Trophoblast cell (in vitro differentiated cells and primary cell): Measurements from ENCODE around the gene CSTF3.

Experiments
- DNase-seq, 2 donors: peaks; one replicate each; pipeline ENCODE4 v3.0.0-alpha.2; 2016
- H2AFZ ChIP-seq: 2 replicates; pipeline ENCODE4 v1.6.1; 2013; ENCODE audit warnings: low read length, moderate library complexity, mild to moderate bottlenecking; ENCODE audit not compliant: insufficient read depth, poor library complexity
- H2AK5ac ChIP-seq: 2 replicates; pipeline ENCODE4 v1.6.1; 2013; ENCODE audit warnings: mild to moderate bottlenecking, low read length
- H2BK120ac ChIP-seq: 2 replicates; pipeline ENCODE4 v1.6.1; 2013; ENCODE audit warnings: low read length, mild to moderate bottlenecking, moderate library complexity; ENCODE audit not compliant: insufficient read depth, poor library complexity
- H2BK12ac ChIP-seq: 2 replicates; pipeline ENCODE4 v1.6.1; 2013; ENCODE audit warnings: mild to moderate bottlenecking, low read length, moderate library complexity
- H2BK5ac ChIP-seq: 2 replicates; pipeline ENCODE4 v1.6.1; 2013; ENCODE audit warnings: low read length, low read depth, moderate library complexity, mild to moderate bottlenecking; ENCODE audit not compliant: poor library complexity
- H3K14ac ChIP-seq: 2 replicates; pipeline ENCODE4 v1.6.1; 2013; ENCODE audit warnings: mild to moderate bottlenecking, low read length
- H3K18ac ChIP-seq: 2 replicates; pipeline ENCODE4 v1.6.1; 2013; ENCODE audit warnings: mild to moderate bottlenecking, low read length
- H3K23ac ChIP-seq: 2 replicates; pipeline ENCODE4 v1.6.1; 2013; ENCODE audit warnings: low read length
- H3K27ac ChIP-seq: 2 replicates; pipeline ENCODE4 v1.5.1; 2013; ENCODE audit warnings: low read depth, mild to moderate bottlenecking, inconsistent platforms, low read length, moderate library complexity
- H3K27me3 ChIP-seq: 2 replicates; pipeline ENCODE4 v1.6.1; 2013; ENCODE audit warnings: inconsistent platforms, mild to moderate bottlenecking, low read length, moderate library complexity; ENCODE audit not compliant: insufficient read depth
- H3K36me3 ChIP-seq, 2 experiments: 1 replicate in 1 of 2; 2 replicates in 1 of 2; pipeline ENCODE4 v1.6.1; 2013; ENCODE audit warnings: low read length in 2 of 2, mild to moderate bottlenecking in 2 of 2, moderate library complexity in 1 of 2; ENCODE audit not compliant: insufficient read depth in 2 of 2, control insufficient read depth in 1 of 2
- H3K4ac ChIP-seq: 2 replicates; pipeline ENCODE4 v1.6.1; 2013; ENCODE audit warnings: low read depth, mild to moderate bottlenecking, low read length, moderate library complexity
- H3K4me1 ChIP-seq, 2 experiments: 1 replicate in 1 of 2; 2 replicates in 1 of 2; pipeline ENCODE4 v1.6.1; 2013; ENCODE audit warnings: low read length in 2 of 2, mild to moderate bottlenecking in 2 of 2, moderate library complexity in 1 of 2; ENCODE audit not compliant: insufficient read depth in 2 of 2, control insufficient read depth in 1 of 2
- H3K4me2 ChIP-seq: 2 replicates; pipeline ENCODE4 v1.6.1; 2013; ENCODE audit warnings: inconsistent platforms, mild to moderate bottlenecking, low read length, moderate library complexity
- H3K4me3 ChIP-seq: 2 replicates; pipeline ENCODE4 v1.5.1; 2013; ENCODE audit warnings: mild to moderate bottlenecking, low read depth, low read length, inconsistent platforms
- H3K79me1 ChIP-seq: one replicate; pipeline ENCODE4 v1.6.1; 2013; ENCODE audit warnings: low read length
- H3K79me2 ChIP-seq: 2 replicates; pipeline ENCODE4 v1.6.1; 2013; ENCODE audit warnings: low read length, mild to moderate bottlenecking; ENCODE audit not compliant: control insufficient read depth, insufficient read depth, poor library complexity
- H3K9ac ChIP-seq: 2 replicates; pipeline ENCODE4 v1.6.1; 2013; ENCODE audit warnings: mild to moderate bottlenecking, low read length
- H3K9me3 ChIP-seq: 2 replicates; pipeline ENCODE4 v1.6.1; 2013; ENCODE audit warnings: low read depth, mild to moderate bottlenecking, control low read depth, inconsistent platforms, low read length; ENCODE audit not compliant: insufficient read depth
- H4K12ac ChIP-seq: 2 replicates; pipeline ENCODE4 v1.6.1; 2013; ENCODE audit warnings: low read depth, mild to moderate bottlenecking, low read length, moderate library complexity
- H4K8ac ChIP-seq: 2 replicates; pipeline ENCODE4 v1.6.1; 2013; ENCODE audit warnings: low read depth, mild to moderate bottlenecking, low read length, moderate library complexity
- H4K91ac ChIP-seq: one replicate; pipeline ENCODE4 v1.6.1; 2013; ENCODE audit warnings: low read depth, mild to moderate bottlenecking, low read length, moderate library complexity
- WGBS: extraction: QIAGEN DNeasy Blood & Tissue Kit; methylation state at CpG from one replicate; pipeline ENCODE4 v1.1.7; 2013; ENCODE audit warnings: missing lambda C conversion rate; ENCODE audit not compliant: insufficient read length, insufficient coverage; ENCODE audit errors: extremely low coverage; 5-methylcytosine and 5-hydroxymethylcytosine counted together

CSTF3 gene

DNA sequence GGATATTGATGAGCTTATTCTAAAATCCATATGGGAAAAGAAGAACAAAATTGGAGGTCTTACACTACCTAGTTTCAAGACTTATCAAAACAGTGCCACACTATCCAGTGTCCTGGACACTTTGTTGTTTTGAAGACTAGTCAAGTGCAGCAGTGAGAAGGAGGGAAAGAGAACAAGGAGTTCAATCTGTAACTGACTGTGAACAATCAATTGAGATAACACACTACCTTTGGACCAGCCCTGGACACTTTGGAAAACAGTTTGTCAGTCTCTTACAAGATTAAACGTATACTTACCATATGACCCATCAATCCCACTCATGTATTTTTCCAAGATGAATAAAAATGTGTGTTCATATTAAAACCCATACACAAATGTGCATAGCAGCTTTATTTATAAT lies 10.0 kb upstream of the CSTF3 start:
- no peak for DNase-seq
- H3K79me1 ChIP-seq: no peaks in the 10 kb centered on the region
- H2AFZ ChIP-seq: no peak overlapping the region
- H3K14ac ChIP-seq: no peak overlapping the region
- H2BK120ac ChIP-seq: no peak overlapping the region
- no peak overlapping the region for H2AK5ac ChIP-seq
- no peak overlapping the region for H3K9ac ChIP-seq
- no CpG with 5 or more reads among the region's 1 CpG for WGBS
- H3K23ac ChIP-seq: no peak overlapping the region
- H3K79me2 ChIP-seq: no peaks in the 10 kb centered on the region
- H3K4me2 ChIP-seq: no peak overlapping the region
- H4K8ac ChIP-seq: no peak overlapping the region
- H3K36me3 ChIP-seq: no peaks in the 10 kb centered on the region
- H3K9me3 ChIP-seq: no peaks in the 10 kb centered on the region
- no peak overlapping the region for H4K91ac ChIP-seq
- H3K27ac ChIP-seq: no peak overlapping the region
- H2BK5ac ChIP-seq: no peak overlapping the region
- no peak overlapping the region for H4K12ac ChIP-seq
- no peak overlapping the region for H2BK12ac ChIP-seq
- H3K27me3 ChIP-seq: no peaks in the 10 kb centered on the region
- H3K18ac ChIP-seq: no peak overlapping the region
- H3K4ac ChIP-seq: no peak overlapping the region
- no peak overlapping the region for H3K4me3 ChIP-seq
- no peaks in the 10 kb centered on the region for H3K4me1 ChIP-seq

DNA sequence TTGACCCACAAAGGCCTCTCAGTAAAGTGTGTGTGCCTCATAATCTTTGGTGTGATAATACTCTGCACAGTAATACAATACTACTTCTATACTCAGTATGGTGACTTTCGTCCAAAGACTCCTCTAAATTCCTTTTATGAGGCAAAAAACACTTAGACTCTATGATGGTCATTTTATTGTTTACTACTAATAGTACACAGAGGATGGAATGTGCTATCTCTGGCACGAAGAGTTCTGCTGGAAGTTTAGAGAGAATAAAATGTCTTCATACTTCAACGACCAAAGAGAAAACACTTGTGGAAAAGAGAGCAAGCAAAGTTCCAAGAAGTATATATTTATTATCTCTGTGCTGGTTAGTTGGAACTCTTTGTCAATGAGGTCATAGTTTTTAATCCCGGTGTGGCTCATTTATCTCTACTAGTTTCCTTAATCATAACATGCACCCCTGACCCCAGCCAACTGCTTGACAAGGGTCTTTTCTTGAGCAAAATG lies 7.5 kb upstream of the CSTF3 start:
- H2AFZ ChIP-seq: no peak overlapping the region
- no CpG with 5 or more reads among the region's 4 CpGs for WGBS
- no peak overlapping the region for H2BK12ac ChIP-seq
- no peak overlapping the region for H3K4ac ChIP-seq
- DNase-seq: no peak
- no peak overlapping the region for H3K4me2 ChIP-seq
- no peak overlapping the region for H4K91ac ChIP-seq
- no peak overlapping the region for H3K23ac ChIP-seq
- no peaks in the 10 kb centered on the region for H3K79me2 ChIP-seq
- no peak overlapping the region for H4K12ac ChIP-seq
- H3K9me3 ChIP-seq: no peaks in the 10 kb centered on the region
- H3K18ac ChIP-seq: no peak overlapping the region
- no peaks in the 10 kb centered on the region for H3K4me1 ChIP-seq
- H3K9ac ChIP-seq: no peak overlapping the region
- H2BK5ac ChIP-seq: no peak overlapping the region
- H4K8ac ChIP-seq: no peak overlapping the region
- H3K4me3 ChIP-seq: no peak overlapping the region
- H3K36me3 ChIP-seq: no peaks in the 10 kb centered on the region
- H3K14ac ChIP-seq: no peak overlapping the region
- H2BK120ac ChIP-seq: no peak overlapping the region
- no peak overlapping the region for H2AK5ac ChIP-seq
- H3K79me1 ChIP-seq: no peaks in the 10 kb centered on the region
- H3K27me3 ChIP-seq: no peaks in the 10 kb centered on the region
- no peak overlapping the region for H3K27ac ChIP-seq

DNA sequence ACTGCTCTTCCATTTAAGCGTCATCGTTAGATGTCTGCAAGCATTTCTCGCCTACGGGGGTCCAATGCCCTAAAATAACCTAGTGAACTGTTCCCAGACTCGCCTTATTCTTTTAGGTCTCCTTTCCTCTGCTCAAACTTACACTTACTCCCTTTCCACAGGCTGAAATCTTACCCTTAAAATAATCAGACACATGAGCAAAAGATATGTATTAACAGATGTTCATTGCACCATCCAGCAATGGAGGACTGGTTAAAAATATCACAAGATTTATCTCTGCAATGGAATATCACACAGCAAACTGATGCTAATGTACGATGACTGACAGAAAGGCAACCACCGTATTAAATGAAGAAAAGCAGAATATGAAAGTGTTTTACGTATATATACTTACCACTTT lies 1.6 kb upstream of the CSTF3 start:
- Histone ChIP-seq H2BK120ac (no peak overlapping the region), H3K4ac (no peak overlapping the region), H2BK5ac (no peak overlapping the region), H3K4me3 (no peak overlapping the region), H4K12ac (no peak overlapping the region), H3K4me2 (no peak overlapping the region), H3K79me1 (peaks cover 8% of the 10 kb centered on the region), H3K18ac (no peak overlapping the region), H2BK12ac (no peak overlapping the region), H3K23ac (no peak overlapping the region), H3K79me2 (peaks cover 9% of the 10 kb centered on the region), H3K27ac (no peak overlapping the region), H3K9me3 (no peaks in the 10 kb centered on the region), H3K4me1 (peaks cover 5 to 13% of the 10 kb centered on the region in 2 experiments), H3K14ac (no peak overlapping the region), H4K8ac (no peak overlapping the region), H3K27me3 (no peaks in the 10 kb centered on the region), H2AK5ac (no peak overlapping the region), H3K9ac (no peak overlapping the region), H2AFZ (no peak overlapping the region), H3K36me3 (no peaks in the 10 kb centered on the region), H4K91ac (no peak overlapping the region)
- DNase-seq: no peak
- no CpG with 5 or more reads among the region's 8 CpGs for WGBS

GRCh38 chr11:33160587-33160986 lies 693 bp downstream of the CSTF3 start:
- no CpG with 5 or more reads among the region's 7 CpGs for WGBS
- H3K36me3 ChIP-seq: no peaks in the 10 kb centered on the region
- H3K23ac ChIP-seq: no peak overlapping the region
- DNase-seq: no peak
- H3K9ac ChIP-seq: no peak overlapping the region
- peaks cover 5 to 13% of the 10 kb centered on the region in 2 experiments for H3K4me1 ChIP-seq
- no peak overlapping the region for H2AK5ac ChIP-seq
- no peak overlapping the region for H2BK5ac ChIP-seq
- no peaks in the 10 kb centered on the region for H3K27me3 ChIP-seq
- H3K18ac ChIP-seq: no peak overlapping the region
- H3K4me3 ChIP-seq: no peak overlapping the region
- H4K91ac ChIP-seq: no peak overlapping the region
- no peak overlapping the region for H2BK12ac ChIP-seq
- no peak overlapping the region for H4K12ac ChIP-seq
- H2AFZ ChIP-seq: no peak overlapping the region
- H3K4me2 ChIP-seq: peak overlapping the region; percentile 49
- peak overlapping the region; percentile 92 for H3K4ac ChIP-seq
- H3K27ac ChIP-seq: no peak overlapping the region
- H4K8ac ChIP-seq: no peak overlapping the region
- H3K79me2 ChIP-seq: peaks cover 9% of the 10 kb centered on the region
- H3K79me1 ChIP-seq: peaks cover 8% of the 10 kb centered on the region
- no peaks in the 10 kb centered on the region for H3K9me3 ChIP-seq
- no peak overlapping the region for H3K14ac ChIP-seq
- H2BK120ac ChIP-seq: no peak overlapping the region
